ENCODE data around the gene TCEAL7.
"Not testable (repeated sequence)": the region's sequence is repeated elsewhere in the genome, so short reads cannot be mapped to it uniquely, and the experiment has no call there.

DNA sequence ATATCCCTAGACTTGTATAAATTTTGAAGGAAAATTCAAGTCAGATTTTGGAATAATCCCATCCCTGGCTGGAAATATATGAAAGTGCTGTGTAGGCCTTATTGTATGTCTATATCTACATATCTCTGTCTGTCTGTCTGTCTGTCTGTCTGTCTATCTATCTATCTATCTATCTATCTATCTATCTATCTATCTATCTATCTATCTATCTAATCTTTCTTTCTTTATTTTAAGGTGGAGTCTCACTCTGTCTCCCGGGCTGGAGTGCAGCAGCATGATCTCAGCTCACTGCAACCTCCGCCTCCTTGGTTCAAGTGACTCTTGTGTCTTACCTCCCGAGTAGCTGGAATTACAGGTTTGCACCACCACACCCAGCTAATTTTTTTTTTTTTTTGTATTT is 29.6 kb downstream of the TCEAL7 start:
- TF ChIP-seq, protein P1, sequence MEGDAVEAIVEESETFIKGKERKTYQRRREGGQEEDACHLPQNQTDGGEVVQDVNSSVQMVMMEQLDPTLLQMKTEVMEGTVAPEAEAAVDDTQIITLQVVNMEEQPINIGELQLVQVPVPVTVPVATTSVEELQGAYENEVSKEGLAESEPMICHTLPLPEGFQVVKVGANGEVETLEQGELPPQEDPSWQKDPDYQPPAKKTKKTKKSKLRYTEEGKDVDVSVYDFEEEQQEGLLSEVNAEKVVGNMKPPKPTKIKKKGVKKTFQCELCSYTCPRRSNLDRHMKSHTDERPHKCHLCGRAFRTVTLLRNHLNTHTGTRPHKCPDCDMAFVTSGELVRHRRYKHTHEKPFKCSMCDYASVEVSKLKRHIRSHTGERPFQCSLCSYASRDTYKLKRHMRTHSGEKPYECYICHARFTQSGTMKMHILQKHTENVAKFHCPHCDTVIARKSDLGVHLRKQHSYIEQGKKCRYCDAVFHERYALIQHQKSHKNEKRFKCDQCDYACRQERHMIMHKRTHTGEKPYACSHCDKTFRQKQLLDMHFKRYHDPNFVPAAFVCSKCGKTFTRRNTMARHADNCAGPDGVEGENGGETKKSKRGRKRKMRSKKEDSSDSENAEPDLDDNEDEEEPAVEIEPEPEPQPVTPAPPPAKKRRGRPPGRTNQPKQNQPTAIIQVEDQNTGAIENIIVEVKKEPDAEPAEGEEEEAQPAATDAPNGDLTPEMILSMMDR (IDR thresholded peaks at IDR 0.05): not testable (repeated sequence)
- TF ChIP-seq ZFX (IDR thresholded peaks at IDR 0.05; ENCODE audit: borderline replicate concordance): not testable (repeated sequence)
